NCI-H82 (cell line): ENCODE measurements around the gene TMEM213.
A peak's percentile ranks its signal among the peaks of the same experiment; 100 is the strongest.

Experiments
- DNase-seq: peaks from one replicate; lab custom pipeline; 2025; lab: John Stamatoyannopoulos, UW

TMEM213 gene

DNA sequence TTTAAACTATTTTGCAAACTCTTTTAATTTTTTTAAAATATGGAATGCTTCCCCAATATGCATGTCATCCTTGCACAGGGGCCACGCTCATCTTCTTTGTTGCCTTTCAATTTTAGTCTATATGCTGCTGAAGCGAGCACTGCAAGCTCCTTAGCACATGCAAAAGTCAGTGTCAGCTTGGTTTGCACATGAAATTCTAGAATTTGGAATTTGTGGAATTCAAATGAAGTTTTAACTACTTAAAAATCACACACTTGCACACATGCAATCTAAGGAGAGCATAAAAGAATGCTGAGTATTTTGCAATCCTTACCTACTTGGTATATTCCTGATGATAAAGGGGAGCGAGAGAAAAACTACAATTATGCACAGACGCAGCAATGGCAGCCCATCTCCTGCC lies 78.5 kb downstream of the TMEM213 start:
- no peak for DNase-seq

DNA sequence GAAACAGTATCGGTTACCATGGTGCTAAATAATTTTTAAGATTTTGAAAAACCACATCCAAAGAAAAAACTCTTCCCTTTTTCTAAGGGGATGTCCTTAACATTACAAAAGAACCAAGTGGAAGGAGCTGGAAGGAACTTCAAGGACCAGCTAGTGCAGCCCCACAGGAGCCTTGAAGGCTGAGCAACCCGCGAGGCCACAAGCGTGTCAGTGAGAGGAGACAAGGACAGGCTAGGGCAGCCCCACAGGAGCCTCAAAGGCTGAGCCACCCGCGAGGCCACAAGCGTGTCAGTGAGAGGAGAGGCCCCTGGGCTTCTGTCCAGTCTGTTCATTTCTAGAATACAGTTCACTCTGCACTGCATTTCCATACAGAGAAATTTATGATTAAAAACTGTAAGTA lies 80.3 kb downstream of the TMEM213 start:
- no peak for DNase-seq

DNA sequence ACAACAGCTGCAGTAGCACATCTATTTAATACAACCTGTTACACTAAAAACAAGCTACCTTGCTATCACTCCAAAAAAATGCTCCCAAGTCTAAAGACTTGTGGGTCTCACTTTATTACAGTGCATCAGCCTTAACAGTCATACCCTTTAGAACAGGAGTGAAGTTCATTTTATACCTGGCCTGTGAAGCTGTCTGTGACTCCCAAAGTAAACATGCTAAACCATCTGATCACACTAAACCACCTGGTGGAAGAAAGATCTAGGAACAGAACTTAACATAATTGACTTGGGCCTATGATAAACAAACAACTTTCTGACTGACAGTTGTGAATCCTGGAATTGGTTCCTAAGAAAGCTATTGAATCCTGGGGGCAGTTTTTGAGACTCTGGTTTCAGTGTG lies 81.1 kb downstream of the TMEM213 start:
- DNase-seq = no peak

DNA sequence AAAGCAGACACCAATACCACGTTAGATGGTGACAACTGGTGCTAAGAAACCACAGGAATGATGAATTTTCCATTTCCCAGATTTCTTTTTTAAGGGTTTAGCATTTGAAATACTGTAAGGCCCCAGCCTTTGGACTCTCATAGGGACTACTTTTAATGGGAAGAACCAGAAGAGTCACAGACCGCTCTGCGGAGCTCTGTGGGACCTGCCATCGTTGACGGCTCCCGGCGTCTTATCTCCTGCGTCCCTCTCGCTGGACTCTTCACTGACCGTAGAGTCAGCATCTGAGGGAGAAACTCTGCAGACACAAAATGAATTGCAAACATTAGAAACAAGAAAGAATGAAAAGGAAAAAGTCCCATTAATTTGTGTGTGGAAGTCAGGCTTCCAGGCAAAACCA lies 81.6 kb downstream of the TMEM213 start:
- no peak for DNase-seq

DNA sequence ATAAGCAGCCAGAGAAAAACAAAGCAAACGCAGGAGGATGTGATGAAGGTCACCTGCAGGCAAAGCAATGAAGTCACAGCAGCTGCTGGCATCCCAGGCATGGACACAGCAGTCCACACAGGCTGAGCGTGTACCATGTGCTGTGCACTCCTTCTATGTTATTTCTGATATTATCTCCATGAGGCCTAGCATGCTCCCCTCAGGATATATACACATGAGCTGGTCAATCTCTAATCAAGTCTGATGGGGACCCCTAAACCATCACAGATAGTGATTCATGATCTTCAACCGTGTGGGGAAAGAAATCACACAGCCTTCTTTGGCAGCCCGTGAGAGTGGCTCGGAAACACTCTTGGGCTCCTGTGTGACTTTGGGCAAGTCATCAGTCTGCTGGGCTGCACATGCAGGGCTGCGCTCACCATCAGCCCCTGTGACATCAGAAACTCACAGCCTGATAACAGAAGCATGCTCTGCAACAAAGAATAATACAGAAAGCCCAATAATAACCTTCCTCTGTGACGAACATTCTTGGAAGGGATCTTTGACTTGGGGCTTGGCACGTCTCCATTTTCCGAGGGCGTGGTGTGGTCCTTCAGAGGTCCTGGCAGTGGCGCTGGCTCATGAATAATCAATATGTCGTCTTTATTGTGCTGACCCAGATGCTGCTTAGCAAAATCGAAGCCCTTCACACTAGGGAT lies 83.2 kb downstream of the TMEM213 start:
- no peak for DNase-seq

DNA sequence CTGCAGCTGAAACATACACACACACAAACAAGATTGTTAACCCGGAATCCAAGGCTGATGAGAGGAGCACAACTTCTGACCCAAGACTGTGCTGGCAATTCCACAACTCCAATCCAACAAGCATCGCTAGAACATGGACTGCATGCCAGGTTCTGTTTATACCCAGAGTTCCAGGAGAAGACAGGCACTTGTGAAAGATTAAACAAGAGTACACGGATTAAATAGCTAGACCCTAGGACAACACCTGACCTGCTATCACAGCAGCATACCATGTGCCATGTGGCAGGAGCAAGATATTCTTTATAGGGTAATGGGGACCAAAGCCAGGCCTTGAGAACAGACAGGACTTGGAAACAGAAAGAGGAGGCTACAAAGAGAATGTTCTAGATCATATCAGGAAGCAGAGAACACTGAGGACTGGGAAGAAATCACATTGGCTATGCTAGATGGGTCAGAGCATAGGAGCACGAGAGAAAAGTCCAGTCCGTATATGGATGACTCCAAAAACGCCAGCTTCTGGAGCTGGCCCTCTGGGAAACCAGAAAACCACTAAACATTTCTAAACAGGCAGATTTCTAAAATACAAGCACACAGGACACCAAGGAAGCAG lies 83.9 kb downstream of the TMEM213 start:
- DNase-seq = no peak

DNA sequence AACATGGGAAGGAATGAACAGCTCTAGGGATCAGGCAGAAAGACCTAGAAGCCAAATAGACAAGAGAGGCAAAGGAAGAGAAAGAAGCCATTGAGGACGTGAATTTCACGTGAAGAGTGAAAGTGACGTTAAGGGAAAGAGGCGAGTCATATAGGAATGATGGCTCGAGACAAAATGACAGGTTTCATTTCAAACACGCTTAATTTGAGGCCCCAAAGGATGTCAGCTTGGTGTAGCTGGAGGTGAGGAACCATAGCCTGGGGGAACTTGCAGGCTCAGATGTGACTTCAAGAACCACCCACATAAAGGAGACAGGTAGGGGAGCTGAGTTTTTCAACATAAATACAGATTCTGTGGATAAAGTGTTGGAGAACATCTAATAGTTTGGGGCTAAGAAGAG lies 84.5 kb downstream of the TMEM213 start:
- no peak for DNase-seq

DNA sequence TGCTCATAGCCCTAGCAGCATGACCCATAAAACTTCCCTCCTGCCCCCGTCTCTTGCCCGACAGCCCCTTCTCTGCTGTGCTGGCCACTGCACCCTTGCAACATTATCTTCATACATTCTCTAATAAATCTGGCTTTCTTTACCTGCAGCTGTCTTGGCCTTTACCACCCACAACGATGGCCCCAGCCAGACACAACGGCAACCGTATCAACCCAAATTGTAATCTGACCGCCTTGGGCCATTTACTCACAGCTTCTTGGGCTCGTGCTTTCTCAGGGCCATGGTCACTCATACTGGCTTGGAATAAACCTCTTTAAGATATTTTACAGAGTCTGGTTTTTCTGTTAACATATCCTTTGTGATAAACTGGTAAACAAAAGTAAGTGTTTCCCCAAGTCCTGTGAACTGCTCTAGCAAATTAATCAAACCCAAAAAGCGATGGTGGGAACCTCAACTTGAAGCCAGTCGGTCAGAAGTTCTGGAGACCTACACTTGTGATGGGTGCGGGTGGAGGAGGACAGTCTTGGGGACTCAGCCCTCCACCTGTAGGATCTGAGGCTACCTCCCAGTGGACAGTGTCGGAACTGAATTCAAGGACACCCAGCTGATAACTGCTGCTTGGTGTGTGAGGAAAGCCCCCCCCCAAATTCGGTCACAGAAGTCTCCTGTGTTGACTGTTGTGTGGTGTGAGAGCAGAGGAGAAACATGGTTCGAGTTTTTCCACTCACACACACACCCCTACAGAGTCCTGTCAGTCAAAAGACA lies 87.8 kb downstream of the TMEM213 start:
- peak; percentile 20 for DNase-seq

DNA sequence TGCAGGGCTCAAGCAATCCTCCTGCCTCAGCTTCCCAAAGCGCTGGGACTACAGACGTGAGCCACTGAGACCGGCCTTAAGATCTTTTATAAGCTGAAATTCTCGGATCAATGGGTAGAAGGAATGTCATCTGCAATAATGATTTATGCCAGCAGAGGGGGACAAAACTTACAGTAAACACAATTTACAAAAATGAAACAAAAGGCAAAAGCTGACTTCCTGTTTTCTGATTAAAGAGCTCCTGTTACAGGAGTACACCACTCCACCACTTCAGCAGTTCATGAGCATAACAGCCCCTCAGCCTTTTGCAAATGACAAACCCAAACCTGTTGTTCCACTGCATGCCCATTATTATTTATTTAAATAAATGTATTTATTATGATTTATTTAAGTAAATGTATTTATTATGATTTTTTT lies 88.7 kb downstream of the TMEM213 start:
- DNase-seq = peak; percentile 73

DNA sequence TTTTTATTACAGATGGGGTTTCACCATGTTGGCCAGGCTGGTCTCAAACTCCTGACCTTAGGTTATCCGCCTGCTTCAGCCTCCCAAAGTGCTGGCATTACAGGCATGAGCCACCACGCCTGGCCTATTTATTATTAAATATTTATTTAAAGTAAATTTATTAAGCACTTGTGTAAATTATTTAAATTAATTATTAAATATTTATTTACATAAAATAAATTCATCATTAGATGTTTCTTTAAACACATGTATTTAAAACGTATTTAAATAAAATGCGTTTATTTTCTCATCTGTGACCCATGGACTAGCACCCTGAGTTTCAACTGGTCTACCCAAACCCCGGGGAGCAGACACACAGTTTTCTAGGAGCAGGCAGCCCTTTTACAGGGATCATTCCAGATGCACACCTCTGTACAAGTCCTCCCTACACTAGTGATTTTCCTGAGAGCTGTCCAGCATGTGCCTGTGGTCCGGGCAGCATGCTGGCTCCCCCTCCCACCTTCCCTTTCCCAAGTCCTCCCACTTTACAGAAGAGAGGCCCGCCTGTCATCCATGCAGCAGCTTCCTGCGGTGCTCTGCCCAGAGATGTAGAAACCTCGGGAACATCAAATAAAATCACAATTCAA lies 89.4 kb downstream of the TMEM213 start:
- DNase-seq = no peak
